A549 treated with dexamethasone at 1 μM for 4 hours (cell line): ENCODE measurements around the gene DUSP22. TPM values are rescaled to one million over a fixed set of nuclear protein-coding genes. Genes with fewer than 3 reads are reported as not detected.

ENCODE experiments used
- total RNA-seq: library from RNA; stranded (reverse); fragments of 200-300 nt; extraction: Qiagen RNA extraction; gene quantifications from 5 replicates; pipeline ENCODE4 v1.2.3, GENCODE V29; 2022

Gene DUSP22, protein sequence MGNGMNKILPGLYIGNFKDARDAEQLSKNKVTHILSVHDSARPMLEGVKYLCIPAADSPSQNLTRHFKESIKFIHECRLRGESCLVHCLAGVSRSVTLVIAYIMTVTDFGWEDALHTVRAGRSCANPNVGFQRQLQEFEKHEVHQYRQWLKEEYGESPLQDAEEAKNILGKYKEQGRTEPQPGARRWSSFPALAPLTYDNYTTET
- 12.0 to 14.8 TPM (median 13.3 TPM) in 5 replicates for total RNA-seq

DNA sequence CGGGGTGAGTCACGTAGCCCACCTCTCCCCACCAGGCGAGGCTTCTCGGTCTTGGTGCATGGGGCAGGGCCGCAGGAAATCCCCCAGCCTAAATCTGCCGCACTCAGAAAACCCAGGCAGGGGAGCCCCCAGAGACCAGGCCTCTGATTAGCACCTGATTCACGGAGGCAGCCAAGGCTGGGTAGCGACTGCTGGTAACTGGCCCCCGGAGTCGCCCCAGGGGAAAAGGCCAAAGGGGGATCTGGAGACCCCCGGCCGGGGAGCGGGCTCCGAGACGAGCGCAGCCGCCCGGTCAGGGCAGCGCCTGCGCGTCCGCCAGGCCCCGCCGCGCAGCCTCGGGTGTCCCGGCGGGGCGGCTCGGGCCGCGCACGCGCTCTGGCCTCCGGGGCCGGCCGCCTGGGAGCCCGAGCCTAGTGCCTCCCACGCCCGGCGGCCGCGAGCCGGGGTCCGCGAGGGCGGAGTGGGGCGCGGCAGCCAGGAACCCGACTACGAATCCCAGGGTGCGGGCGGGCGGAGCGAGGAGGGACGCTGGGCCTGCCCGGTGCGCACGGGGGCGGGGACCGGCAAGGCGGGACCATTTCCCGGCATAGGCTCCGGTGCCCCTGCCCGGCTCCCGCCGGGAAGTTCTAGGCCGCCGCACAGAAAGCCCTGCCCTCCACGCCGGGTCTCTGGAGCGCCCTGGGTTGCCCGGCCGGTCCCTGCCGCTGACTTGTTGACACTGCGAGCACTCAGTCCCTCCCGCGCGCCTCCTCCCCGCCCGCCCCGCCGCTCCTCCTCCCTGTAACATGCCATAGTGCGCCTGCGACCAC is at the start of gene DUSP22:
DUSP22 (plus strand) TSS at position 791 of the 809 bp plus-strand sequence. CDS start 53 bp downstream, outside the sequence.

DNA sequence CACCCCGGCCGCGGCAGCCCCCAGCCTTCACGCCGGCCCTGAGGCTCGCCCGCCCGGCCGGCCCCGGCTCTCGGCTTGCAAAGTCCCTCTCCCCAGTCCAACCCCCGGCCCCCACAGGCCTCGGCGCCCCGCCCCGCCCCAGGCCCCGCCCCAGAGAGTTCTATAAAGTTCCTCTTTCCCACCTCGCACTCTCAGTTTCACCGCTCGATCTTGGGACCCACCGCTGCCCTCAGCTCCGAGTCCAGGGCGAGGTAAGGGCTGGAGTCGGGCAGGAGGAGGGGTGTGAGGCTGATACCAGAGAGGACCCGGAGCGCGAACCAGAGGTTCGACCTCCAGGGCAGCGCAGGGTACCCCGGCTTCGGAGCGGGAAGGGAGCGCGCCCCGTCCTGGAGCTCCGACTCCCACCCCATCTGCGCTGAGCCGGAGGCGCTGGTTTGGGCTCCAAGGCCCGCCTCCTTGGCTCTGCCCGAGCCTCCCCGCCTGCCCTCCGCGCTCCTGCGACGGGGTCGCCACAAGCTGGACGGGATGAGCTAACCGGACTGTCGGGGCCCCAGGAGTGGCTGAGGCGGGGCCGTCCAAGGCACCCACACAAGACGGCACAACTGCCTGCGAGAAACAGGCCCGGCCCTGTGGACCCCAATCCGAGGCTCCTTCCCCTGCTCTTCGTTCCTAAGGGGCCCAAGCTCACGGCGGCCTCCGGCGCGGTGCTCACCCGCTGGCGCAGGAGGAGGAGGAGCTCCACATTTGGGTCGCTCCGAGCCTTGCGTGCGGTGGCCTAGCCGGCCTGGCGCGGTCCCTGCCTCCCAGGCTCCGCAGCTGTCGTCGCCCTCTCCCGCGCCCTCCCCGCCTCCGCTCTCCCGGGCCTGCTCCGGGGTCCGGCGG is 99.5 kb downstream of the DUSP22 start, which contains the start of gene IRF4:
IRF4 (plus strand) TSS at position 194 of the 882 bp plus-strand sequence. CDS start 1,401 bp downstream, outside the sequence.

Other genes with a start within 250 kb of the DUSP22 start
- 0.23 to 0.64 TPM (median 0.35 TPM) in 5 replicates for gene IRF4, start 99.3 kb downstream of the DUSP22 start, total RNA-seq